Iris pigment epithelial cell (primary cell): Measurements from ENCODE around the gene TBC1D16.

Experiments
- DNase-seq: peaks from one replicate; pipeline ENCODE4 v3.0.0-alpha.2; 2011; ENCODE audit warnings: low read depth

The TBC1D16 gene

DNA sequence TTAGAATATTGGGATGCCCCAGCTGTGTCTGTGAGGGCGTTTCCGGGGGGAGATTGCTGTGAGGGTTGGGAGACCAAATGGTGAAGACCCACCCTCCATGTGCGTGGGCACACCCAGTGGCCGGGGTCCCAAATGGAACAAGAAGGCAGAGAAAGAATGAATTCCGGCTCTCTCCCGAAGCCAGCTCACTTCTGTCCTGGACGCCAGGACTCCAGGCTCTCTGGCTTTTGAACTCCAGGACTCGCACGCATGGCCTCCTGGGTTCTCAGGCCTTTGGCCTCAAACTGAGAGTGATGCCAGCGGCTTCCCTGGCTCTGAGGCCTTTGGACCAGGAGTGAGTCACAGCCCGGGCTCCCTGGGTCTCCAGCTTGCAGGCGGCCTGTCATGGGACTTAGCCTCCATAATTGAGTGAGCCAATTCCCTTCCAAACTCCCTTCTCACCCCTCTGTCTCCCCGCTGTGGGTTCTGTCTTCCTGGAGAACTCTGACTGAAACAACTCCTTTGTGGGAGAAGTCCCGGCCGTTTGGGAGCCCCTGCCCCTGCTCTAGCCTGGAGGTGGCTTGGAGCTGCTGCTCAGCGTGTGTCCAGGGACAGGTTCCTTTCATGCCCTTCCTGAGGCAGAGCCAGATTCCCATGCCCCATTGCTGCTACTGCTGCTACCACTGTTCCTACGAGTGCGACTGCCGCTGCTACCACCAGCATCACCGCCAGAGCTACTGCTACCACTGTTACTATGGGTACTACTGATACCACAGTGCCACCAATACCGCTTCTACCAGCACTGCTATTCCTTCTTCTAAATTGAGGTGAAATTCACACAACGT is 146.6 kb downstream of the TBC1D16 start:
- no peak for DNase-seq

DNA sequence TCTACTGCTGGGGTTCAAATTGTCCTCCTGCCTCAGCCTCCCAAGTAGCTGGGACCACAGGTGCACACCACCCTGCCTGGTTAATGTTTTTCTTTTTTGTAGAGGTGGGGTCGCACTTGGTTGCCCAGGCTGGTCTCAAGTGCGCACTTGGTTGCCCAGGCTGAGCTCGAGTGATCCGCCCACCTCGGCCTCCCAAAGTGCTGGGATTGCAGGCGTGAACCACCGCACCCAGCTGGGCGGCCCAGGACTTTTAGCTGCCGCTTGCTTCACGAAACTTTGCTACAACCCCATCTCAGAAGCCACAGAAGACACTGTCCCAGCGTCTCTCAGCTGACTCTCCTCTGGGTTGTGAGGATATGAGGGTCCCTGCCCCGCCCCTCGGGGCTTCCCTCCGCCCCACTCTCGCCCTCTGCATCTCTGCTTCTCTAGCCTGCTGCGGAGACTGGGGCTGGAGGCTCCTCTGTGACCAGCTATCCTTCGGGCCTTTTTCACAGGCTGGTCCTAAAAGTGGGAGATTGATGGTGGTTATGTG is 147.6 kb downstream of the TBC1D16 start:
- DNase-seq, result no peak

DNA sequence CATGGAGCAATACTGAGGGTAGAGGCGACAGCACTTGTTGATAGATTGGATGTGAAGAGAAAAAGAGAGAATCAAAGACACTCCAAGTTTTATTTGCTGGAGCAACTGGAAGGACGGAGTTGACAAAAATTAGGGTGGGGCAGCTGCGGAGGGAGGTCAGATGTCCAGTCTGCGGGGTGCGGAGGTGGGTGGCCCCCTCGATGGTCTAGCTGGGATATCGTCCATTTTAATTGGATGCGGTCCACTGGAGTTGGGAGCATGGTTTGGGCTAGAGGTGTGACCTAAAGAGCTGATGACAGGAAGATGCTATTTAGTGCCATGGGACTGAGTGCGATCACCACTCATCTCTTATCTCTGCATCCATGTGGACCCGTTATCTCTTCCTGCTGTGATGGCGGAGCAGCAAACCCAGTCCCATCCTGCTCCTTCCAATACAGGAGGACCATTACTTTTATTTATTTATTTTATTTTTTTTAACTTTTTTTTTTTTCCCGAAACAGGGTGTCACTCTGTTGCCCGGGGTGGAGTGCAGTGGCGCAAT is 148.2 kb downstream of the TBC1D16 start:
- no peak for DNase-seq

DNA sequence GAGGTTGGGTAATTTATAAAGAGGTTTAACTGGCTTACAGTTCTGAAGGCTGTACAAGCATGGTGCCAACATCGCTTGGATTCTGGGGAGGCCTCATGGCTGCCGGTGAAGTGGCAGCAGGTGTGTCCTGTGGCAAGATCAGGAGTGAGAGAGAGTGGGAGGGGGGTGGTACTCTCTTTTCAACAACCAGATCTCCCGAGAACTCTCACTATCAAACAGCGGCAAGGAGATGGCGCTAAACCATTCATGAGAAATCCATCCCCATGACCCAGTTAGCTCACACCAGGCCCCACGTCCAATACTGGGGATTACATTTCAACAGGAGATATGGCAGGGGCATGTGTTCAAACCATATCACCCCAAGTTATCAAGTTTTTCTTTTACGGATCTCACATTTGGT is 152.5 kb downstream of the TBC1D16 start:
- DNase-seq, result no peak
